HG02981 (cell line): ENCODE data around the gene TSEN2.
"Not testable (repeated sequence)": the region's sequence is repeated elsewhere in the genome, so short reads cannot be mapped to it uniquely, and the experiment has no call there.

Source experiments
- ATAC-seq: cut with Tn5 transposase; IDR thresholded peaks from one replicate; pipeline ENCODE4 v1.9.1; 2021; ENCODE audit warnings: mild to moderate bottlenecking, moderate library complexity; ENCODE audit not compliant: unreplicated experiment

The TSEN2 gene

DNA sequence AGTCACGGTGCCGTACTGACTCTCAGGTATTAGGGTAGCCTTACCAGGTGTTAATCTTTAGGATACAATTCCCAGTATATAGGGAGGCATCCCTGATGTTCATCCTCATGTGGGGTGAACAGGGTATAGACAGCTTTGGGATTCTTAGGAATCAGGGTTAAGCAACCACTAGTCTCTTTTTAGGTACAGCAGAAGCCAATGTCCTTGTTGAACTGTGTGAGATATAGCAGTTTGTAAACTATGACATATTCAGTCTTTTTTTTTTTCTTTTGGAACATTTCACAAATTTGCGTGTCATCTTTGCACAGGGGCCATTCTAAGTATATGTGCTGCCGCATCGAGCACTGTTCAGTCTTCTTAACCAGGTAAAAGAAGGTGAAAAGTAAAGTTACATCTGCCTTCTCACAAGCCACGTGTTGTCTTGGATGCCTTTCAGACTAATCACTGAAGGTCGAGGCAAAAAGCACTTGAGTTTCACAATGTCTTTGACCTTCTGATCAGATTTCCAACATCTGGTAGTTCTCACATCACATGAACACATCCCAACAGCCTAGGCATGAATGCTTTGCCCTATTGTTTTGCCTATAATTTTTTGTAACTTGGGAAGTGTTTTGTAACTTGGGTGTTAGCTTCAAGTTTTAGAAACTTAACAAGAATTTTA, 17.2 kb downstream of the TSEN2 start:
- no peak for ATAC-seq

DNA sequence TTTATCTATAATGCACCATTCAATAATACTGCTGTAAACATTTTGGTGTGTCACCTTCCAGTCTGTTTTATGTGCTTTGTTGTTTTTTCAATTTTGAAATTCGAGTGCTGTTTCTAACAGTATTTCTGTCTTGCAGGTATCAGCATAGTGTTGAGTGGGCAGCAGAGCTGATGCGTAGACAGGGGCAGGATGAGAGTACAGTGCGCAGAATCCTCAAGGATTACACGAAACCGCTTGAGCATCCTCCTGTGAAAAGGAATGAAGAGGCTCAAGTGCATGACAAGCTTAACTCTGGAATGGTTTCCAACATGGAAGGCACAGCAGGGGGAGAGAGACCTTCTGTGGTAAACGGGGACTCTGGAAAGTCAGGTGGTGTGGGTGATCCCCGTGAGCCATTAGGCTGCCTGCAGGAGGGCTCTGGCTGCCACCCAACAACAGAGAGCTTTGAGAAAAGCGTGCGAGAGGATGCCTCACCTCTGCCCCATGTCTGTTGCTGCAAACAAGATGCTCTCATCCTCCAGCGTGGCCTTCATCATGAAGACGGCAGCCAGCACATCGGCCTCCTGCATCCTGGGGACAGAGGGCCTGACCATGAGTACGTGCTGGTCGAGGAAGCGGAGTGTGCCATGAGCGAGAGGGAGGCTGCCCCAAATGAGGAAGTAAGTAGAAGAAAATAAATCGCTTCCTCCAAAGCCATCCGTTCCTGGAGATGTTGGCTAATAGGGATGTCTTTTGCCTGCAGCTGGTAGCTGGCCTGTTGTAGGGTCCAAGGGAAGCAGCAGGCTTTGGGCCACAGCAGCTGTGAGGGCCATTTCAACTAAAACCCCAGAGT, 19.1 kb downstream of the TSEN2 start:
- ATAC-seq: no peak

DNA sequence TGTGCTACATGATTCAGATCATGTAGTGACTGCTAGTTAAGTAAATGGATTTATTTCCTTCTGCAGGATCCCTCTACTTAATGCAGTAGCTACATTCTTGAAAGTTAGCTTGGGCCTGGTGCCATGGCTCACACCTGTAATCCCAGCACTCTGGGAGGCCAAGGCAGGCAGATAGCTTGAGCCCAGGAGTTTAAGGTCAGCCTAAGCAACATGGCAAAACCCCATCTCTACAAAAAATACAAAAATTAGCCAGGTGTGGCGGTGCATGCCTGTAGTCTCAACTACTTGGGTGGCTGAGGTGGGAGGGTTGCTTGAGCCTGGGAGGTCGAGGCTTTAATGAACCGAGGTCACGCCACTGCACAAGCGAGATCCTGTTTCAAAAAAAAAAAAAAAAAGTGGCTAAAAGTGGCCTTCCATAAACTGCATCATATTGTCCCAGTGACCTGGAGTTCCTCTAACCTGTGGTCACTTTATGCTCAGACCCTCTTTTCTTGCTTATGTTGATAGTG, 22.0 kb downstream of the TSEN2 start:
- no peak for ATAC-seq

DNA sequence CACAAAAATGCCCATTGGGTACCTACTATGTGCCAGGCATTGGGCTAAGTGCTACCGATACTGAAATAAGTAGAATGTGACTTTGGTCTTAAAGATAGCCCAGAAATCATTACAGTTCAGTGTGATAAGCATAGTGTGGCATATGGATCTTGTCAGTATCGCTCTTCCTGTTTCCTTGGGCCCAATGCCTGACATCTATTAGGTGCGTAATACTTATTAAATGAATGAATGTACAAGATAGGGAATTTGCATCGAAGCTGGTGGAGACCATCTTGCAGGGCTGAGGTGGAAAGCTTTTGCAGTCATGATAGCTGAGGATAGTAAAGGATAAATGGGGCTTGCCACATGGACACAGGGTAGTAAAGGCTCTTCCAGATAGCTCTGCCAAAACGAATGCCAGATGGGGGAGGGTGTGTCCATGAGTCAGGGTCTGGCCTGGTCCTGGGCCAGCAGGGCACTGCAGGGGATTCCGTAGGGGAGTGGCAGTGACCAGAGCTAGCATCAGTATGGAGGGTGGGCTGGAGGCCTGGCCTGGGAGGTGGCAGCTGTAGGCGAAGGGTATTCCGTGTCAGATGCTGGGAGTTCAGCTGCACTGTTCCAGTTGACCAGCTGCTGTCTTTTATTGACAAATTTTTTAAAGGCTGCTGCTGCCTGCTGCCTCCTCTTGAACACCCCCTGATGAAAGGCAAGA, 23.5 kb downstream of the TSEN2 start:
- ATAC-seq: no peak

DNA sequence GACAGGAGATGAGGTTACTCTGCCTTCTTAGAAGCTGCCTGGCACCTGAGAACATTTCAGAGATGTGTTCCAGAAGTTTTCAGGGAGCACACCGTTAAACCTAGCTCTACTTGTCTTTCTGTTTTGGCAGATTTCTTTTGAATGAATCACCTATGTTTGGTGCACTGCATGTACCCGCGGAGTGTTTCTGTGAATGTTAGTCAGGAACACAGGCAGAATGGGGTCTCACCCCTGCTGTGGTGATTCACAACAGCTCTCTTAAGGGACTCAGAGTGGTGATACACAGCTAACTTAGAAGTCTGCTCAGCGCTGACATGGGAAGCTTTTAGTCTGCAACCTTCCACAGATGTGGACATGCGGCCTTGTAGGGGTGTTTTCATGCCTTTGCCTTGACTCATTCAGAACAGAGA, 24.0 kb downstream of the TSEN2 start:
- ATAC-seq: no peak

DNA sequence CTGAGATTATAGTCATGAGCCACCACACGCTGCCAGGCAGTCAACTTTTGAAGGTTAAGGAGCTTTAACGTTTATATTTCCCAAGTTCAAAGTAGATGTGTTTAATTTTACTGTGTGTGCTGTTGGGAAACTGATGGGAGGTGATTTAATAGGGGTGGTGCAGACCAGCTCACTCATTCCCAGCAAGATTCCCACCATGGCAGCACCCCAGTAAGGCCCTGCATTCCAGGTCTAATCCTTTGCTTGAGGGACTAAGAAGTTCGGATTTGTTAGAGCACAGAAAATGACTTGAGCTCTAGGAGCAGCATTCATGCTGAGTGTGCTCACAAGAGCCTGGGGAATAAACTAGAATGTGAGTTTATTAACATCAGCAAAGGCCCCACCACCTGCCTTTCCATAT, 25.2 kb downstream of the TSEN2 start:
- ATAC-seq: no peak

DNA sequence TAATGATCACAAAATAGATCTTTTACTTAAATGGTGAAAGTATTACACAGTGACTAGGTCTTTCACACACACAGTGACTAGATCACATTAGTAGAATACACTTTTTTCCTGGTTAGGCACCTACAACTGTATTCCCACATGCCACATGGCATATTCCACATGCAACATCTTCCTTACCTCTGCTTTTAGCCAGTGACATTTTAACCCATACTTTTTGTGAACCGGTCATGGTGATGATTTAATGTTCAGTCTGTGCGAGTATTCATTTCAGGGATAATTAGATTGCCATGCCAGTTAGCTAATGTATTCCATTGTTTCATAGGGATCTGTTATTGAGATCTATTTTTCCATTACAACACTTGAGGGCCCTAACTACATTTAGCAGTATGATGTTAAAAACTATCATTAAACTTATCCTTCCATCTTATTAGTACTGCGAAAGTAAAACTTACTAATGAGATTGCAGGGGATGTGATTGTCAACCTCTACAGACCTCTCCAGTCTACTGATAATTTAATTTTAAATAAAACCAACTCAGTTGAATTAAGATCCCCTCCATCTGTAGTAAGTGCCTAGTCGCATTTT, 28.3 kb downstream of the TSEN2 start:
- no peak for ATAC-seq

DNA sequence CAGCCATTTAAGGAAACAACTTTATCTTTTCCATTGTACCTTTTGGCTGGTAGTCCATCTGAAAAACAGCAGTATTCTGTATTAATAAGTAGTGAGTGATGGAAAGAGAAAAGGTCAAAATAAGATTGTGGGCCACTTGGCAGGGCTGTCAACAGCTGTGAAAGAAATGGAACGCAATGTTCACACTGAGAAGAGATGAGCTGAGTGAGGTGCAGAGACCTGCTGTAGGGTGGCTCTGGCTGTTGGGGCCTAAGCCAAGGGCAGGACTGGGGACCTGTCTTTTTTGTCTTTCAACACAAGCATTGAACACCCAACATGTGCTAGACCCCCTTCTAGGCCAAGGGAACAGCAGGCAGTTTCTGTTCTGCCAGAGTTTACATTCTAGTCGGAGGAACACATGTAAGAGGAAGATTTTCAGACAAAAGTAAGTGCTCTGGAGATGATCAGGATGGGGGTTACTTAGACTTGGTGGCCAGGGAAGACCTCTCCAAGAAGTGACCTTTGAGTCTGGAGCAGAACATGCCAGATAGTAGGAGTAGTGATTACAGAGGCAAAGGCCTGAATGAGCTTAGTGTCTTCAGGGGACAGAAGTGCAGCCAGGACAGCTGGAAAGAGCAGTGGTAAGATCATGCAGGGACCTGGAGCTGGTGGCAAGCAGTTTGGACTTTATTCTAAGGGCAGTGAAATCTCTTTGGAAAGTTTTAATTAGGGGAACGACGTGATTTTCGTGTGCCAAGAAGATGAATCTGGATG, 29.6 kb downstream of the TSEN2 start:
- ATAC-seq: no peak

DNA sequence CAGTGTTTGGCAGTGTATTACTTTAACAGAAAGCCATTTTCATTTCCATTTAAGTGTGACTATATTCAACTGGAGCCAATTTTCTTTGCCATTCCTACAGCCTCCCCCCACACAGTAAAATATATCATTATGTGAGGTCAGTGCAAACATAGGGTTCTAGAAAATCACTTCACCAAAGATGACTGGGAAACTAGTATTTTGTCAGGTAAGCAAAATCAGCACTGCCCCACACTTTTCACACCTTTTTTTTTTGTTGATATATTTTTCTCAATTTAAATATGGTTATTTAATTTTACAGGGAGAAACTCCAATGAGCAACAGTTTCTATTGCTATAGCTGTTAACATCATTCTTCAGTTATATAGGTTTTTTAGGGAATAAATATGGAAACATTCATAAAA, 31.4 kb downstream of the TSEN2 start:
- ATAC-seq: no peak

DNA sequence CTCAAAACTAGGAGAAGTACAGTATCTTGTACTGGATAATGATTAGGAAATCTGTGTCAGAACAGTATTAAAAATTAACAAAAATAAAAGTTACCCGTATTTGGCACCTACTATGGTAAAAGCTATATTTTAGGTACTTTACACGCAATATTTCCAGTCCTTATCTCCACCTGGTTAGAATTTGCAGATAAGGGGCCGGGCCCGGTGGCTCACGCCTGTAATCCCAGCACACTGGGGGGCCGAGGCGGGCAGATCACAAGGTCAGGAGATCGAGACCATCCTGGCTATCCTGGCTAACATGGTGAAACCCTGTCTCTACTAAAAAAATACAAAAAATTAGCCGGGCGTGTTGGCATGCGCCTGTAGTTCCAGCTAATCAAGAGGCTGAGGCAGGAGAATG, 32.6 kb downstream of the TSEN2 start:
- ATAC-seq: no peak

DNA sequence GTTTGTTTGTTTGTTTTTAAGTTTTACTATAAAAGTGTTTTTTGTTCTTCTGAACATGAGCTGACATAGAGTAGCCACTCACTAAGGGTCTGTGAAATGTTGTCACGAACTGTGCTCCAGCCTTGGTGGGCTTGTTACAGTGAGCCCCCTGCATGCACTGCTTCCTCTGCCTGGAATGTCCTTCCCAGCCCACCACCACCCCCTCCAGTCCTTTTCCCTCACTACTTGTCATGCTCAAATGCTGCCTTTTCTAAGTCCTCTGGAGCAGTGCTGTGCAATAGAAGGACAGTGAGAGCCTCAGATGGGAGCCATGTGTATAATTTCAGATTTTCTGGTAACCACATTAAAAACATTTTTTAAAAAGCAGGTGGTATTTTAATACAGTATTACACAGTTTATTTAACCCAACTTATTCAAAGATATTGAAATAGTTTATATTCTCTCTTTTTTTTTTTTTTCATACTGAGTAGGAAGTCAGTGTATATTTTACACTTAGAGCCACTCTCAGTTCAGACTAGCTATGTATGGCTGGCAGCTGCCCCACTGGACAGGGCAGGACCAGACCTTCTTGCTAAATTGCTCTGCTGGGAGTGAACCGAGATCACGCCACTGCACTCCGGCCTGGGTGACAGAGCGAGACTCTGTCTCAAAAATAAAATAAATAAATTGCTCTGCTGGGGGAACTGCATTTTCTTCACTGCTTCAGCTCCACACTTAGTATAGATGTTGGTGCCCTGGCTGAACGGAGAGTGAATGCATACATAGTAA, 34.2 kb downstream of the TSEN2 start:
- ATAC-seq: no peak

DNA sequence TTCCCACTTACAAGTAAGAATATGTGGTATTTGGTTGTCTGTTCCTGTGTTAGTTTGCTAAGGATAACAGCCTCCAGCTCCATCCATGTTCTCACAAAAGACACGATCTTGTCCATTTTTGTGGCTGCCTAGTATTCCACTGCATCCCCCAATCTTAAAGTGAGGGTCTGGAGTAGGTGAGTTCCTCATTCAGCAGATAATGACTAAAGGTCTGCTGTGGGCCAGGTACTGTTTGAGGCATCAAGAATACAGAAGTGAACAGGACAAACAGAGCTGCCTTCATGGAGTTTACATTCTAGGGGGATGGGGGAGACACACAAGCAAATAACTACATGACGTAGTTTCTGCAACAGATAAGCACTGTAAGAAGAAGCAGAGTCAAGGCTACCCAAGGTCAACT, 36.7 kb downstream of the TSEN2 start:
- ATAC-seq: no peak

DNA sequence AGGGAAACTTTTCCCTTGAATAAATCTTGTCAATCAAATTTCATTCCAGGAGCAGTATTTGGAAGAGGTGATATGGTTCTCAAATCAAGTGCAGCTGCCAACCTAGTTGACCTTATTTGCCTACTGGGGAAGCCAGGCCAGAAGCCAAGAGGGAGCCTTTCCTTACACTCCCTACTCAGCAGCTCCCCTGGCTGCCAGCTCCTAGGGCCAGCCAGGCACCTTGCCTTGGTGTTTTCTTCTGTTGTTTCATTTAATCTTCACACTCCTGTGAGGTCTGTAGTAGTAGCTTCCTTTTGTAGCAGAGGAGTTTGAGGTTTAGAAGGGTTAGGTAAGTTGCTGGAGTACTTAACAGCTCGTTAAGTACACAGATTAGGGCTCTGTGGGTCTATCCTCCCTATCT, 38.4 kb downstream of the TSEN2 start:
- ATAC-seq: no peak

DNA sequence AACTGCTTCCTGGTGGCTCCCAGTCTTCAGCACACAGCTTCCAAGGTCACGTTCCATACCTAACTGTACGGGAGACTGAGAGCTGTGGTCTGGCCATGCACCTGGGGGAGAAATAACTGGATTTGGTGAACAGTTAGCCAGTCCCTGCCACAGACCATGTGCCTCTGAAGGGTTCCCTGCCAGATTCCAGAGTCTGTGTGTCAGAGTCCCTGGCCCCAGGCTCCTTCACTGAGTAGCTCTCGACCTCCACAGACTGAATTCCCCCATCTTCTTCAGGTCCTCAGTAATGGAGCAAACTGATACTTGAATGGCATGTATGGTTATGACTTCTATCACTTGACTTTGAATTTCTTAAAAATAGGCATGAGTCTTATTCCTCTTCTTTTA, 43.5 kb downstream of the TSEN2 start:
- ATAC-seq: no peak

DNA sequence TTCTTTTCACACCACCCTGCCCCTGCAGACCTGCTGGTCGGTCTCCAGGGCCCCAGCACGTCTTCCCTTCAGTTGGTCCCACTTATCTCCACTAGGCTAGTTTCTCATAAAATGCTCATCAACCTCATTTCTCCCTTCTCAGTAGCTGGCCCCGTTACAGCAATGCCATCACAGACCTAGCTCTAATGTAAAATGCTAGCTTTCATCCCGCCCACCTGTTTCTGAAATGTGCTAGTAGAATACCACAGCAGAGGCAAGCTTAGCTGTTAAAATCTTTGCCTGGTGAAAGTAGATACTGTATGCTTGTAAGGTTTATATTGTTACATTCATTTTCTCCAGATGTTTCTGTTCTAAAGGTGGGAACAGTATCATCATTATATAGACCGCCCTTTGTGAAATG, 47.9 kb downstream of the TSEN2 start:
- no peak for ATAC-seq

DNA sequence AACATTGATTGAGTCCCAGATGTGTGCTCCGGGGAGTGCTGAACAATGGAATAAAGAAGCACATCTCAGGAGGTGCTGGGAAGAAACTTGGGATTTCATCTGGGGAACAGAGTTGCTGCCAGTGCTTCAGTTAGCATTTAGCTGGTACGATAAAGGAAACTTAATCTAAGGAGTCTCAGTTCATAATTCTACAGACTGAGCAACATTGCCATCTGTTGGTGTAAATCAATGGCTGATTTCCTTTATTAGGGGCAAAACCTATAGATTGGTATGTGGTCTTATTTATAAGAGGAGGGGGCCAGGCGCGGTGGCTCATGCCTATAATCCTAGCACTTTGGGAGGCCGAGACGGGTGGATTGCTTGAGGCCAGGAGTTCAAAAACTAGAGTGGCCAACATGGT, 52.1 kb downstream of the TSEN2 start:
- ATAC-seq: no peak

DNA sequence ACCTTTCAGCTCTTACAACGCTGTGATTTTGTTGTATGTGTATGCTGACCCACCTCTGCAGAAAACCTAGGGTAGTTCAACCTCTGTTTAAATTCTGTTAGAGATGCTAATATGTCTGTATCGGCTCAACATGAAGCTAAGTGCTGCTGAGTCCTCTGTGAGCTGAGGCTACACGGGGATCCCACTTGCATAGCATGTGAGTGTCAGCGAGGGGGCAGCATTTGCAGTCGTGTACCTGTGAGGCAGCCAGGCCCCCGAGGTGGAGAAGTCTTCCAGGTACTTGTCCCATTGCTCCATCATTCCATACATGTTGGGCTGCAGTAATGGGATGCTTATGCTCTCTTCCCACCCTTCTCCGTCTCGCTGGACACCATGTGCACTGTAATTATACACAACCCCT, 57.3 kb downstream of the TSEN2 start:
- ATAC-seq: no peak

DNA sequence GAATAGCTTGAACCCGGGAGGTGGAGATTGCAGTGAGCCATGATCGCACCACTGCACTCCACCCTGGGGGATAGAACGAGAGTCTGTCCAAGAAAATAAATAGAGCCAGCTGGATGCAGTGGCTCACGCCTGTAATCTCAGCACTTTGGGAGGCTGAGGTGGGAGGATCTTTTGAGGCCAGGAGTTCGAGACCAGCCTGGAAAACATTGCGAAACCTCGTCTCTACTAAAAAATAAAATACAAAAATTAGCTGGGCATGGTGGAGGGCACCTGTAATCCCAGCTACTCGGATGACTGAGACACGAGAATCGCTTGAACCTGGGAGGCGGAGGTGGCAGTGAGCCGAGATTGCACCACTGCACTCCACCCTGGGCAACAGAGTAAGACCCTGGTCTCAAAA, 59.2 kb downstream of the TSEN2 start:
- ATAC-seq: not testable (repeated sequence)

DNA sequence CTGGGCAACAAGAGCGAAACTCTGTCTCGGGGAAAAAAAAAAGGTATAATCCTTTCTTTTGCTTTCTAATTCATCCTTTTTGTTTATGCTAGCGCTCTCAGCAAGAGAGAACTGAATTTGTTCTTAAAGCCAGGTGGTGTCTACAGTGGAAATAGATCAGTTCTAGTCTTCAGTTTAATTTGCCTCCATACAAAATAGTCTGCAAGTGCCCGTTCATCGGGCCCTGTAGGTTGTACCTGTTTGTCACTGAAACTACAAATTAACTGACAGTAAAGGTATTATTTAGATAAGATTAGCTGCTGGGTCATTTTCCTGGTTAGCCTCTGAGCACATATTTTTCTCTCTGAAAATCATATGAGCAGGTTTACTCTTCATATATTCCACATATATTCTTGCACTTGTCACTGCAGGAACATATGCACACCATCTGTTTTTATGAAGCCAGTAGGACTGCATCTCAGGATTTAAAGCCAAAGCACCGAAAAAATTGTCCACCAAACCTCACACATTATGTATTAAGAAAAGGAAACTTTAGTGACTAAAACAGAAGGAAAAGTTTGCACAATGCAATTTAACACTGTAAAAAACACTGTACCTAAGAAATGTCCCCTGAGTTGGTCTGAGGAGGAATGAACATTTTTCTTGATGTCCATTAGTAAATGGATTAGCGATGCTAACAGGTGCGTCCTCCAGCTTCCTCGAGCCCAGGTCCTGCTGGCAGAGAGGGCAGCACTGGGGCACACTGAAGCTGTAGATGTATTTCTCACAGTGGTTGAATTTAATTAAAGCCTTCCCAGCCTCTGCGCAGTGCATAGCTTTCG, 60.6 kb downstream of the TSEN2 start:
- no peak for ATAC-seq
